GM19328 (cell line): ENCODE data around the gene OLFM3.

Experiments
- ATAC-seq: cut with Tn5 transposase; IDR thresholded peaks from one replicate; pipeline ENCODE4 v1.9.1; 2021; ENCODE audit warnings: mild to moderate bottlenecking, moderate library complexity; ENCODE audit not compliant: unreplicated experiment

Gene OLFM3

GRCh38 chr1:101996825-101997465, at the start of gene OLFM3:
OLFM3 (minus strand) TSS chr1:101996926.
- ATAC-seq: no peak

- ATAC-seq: no peak
Observed at GRCh38 chr1:102045752-102046151, 49.0 kb upstream of the OLFM3 start.

- ATAC-seq: no peak
Observed at GRCh38 chr1:102032534-102032933, 35.8 kb upstream of the OLFM3 start.

GRCh38 chr1:102019530-102019929, 22.8 kb upstream of the OLFM3 start:
- no peak for ATAC-seq

- no peak for ATAC-seq
Observed at GRCh38 chr1:102015728-102016127, 19.0 kb upstream of the OLFM3 start.

GRCh38 chr1:102002057-102002456, 5.3 kb upstream of the OLFM3 start:
- ATAC-seq: no peak

GRCh38 chr1:101995984-101996745, 561 bp downstream of the OLFM3 start:
- no peak for ATAC-seq

- ATAC-seq: no peak
Observed at GRCh38 chr1:101993710-101994109, 3.0 kb downstream of the OLFM3 start.

GRCh38 chr1:101992821-101993575, 3.7 kb downstream of the OLFM3 start:
- no peak for ATAC-seq

- no peak for ATAC-seq
Observed at GRCh38 chr1:101980974-101981373, 15.8 kb downstream of the OLFM3 start.

GRCh38 chr1:101977266-101977665, 19.5 kb downstream of the OLFM3 start:
- ATAC-seq: no peak

GRCh38 chr1:101976161-101976560, 20.6 kb downstream of the OLFM3 start:
- ATAC-seq: no peak

GRCh38 chr1:101975371-101975770, 21.4 kb downstream of the OLFM3 start:
- no peak for ATAC-seq

GRCh38 chr1:101974599-101975274, 22.0 kb downstream of the OLFM3 start:
- no peak for ATAC-seq

GRCh38 chr1:101971304-101971703, 25.4 kb downstream of the OLFM3 start:
- no peak for ATAC-seq

- ATAC-seq: no peak
Observed at GRCh38 chr1:101967871-101968270, 28.9 kb downstream of the OLFM3 start.

- ATAC-seq: no peak
Observed at GRCh38 chr1:101965341-101965740, 31.4 kb downstream of the OLFM3 start.

GRCh38 chr1:101964708-101965107, 32.0 kb downstream of the OLFM3 start:
- no peak for ATAC-seq

- ATAC-seq: no peak
Observed at GRCh38 chr1:101960142-101960541, 36.6 kb downstream of the OLFM3 start.

- no peak for ATAC-seq
Observed at GRCh38 chr1:101959456-101959855, 37.3 kb downstream of the OLFM3 start.

GRCh38 chr1:101957771-101958170, 39.0 kb downstream of the OLFM3 start:
- no peak for ATAC-seq
